Measurements from ENCODE around the gene MISFA. TPM values are rescaled to one million over a fixed set of nuclear protein-coding genes. Genes with fewer than 3 reads are reported as not detected.

MISFA gene
- not detected in 2 replicates for total RNA-seq

DNA sequence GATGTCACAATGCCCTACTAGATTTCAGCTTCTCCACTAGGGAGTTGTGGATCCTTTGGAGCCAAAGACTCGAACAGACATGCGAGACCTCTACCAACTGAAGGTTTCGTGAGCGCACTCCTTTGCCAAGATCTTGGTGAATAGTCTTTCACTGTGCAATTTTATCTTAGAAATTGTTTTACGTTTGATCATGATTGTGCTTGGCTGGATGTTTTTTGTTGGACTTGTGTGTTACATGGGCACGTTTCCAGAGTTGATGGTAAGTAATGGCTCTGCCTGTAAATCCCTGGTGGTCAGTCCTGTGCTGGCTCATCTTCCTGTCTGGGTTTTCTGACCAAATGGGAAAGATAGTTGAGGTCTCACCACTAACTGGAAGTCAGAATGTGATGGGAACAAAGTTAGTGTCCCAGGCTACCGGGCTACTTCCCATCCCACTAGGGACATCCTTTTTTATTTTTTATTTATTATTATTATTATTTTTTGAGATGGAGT, at the start of gene MISFA:
Gene MISFA, plus strand, starts transcription at position 51 of the 492 bp plus-strand sequence. Its CDS starts 140 bp downstream, at position 191.

DNA sequence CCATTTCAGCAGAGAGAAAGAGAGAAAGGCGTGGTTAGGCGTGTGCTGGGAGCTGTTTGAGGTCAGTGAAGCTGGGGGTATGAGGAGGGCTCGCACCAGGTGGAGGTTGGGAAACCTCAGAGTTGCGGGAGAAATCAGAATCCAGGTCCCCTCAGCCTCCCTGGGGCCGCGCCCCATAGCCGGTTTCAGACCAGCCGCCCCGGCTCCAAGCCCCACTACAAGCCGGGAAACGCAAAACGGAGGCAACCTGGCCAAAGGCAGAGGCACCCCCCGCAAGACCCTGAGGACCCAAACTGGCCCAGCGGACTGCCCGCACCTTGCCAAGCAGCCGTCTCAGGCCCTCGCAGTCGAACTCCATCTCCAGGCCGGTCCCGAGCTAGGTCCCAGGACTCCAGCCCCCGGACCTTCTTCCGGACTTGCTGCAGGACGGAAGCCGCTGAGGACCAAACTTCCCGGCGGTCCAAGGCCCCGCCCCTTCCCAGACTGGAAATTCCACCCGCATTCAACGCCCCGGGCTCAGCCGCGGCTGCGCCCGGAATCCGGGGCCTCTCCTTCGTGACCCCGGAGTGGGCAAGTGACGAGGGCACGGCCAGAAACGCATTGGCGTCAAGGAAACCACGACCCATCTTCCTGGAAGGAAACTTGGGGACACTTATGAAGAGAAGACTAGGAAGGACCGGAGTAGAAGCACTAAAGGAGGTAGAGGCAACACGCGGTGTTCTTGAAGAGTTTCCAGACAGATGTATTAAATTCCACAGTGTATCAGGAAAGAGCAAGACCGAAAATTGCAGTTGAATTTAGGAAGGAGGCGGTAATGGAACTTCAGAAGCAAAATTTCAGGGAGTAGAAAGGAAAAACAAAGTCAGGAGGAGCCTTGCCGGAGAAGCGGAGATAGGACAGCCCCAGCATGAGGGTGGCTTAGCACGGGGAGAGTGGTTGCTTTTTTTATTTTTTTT, 11.0 kb upstream of the MISFA start, which contains the start of gene UEVLD:
Gene UEVLD, minus strand, starts transcription at position 438 of the 956 bp plus-strand sequence. Its CDS starts 80 bp downstream, at position 358.

GRCh38 chr11:18634140-18635032, 34.8 kb downstream of the MISFA start, which contains the start of gene SPTY2D1:
SPTY2D1 (minus strand) TSS chr11:18634342; CDS start chr11:18634257, 85 bp downstream.

Other genes with a start within 250 kb of the MISFA start
- 761 and 785 TPM in 2 replicates for gene LDHA, start 205.2 kb upstream of the MISFA start, total RNA-seq
- not detected in 2 replicates for gene LDHC, start 187.5 kb upstream of the MISFA start, total RNA-seq
- gene LDHAL6A, start 143.9 kb upstream of the MISFA start, total RNA-seq, result not detected in 2 replicates
- 70.6 and 103 TPM in 2 replicates for gene TSG101, start 72.8 kb upstream of the MISFA start, total RNA-seq
- 25.2 and 50.5 TPM in 2 replicates for gene UEVLD, start 11.1 kb upstream of the MISFA start, total RNA-seq
- gene SPTY2D1, start 34.6 kb downstream of the MISFA start, total RNA-seq, result 10.6 and 13.5 TPM in 2 replicates
- gene TMEM86A, start 99.0 kb downstream of the MISFA start, total RNA-seq, result 0.53 and 0.86 TPM in 2 replicates
- not detected in 2 replicates for gene IGSF22, start 126.4 kb downstream of the MISFA start, total RNA-seq
- gene PTPN5, start 192.0 kb downstream of the MISFA start, total RNA-seq, result not detected in 2 replicates